AG08396 (cell line): ENCODE measurements around the gene EZH2.

ENCODE experiments used
- DNase-seq: peaks from one replicate; pipeline ENCODE4 v3.0.0; 2012; ENCODE audit warnings: low spot score, mixed read lengths

EZH2 gene

DNA sequence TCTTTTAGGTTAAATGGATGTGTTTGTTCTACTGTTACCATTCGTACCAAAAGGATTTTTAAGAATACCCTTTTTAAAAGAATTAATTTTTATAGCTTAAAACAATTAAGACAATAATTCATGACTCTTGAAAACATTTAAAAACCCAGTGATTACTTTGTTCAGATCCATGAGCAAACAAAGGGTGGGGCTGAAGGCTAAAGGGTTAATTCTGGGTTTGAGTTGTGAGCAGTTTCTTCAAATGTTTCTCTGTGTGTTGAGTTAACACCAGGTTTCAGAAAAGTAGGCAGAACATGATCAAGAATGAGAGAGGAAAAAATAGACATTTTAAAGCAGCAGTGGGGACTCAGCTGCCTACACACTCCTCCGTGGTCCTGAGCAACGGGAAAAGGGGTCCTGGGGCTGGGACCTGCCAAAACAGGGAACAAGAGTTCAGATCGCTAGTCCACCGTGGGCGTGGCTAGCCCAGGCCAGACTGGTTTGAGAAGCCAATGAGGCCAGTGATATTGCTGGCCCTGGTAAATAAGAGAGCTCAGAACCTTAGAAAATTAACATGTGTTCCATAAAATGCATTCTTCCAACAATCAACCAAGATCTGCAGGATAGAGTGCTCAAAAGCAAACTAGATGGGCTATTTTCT is 14.9 kb upstream of the EZH2 start:
- no peak for DNase-seq

DNA sequence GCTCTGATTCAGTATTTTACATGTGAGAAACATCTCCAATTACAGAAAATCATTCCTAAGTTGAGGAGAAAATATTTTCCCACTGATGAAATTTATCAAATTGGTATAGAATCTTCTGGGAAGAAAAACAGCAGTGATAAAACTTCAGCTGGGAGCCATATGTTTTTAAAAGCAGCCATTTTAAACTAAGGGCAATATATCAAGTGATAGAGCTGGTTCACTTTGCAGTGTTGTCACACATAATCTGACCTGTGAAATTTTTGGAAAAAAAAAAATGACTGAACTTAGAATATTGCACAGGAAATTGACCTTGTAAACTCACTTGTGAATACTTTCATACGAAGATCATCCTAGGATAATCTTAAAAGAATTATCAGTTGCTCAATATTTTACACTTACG is 10.5 kb upstream of the EZH2 start:
- DNase-seq = no peak

DNA sequence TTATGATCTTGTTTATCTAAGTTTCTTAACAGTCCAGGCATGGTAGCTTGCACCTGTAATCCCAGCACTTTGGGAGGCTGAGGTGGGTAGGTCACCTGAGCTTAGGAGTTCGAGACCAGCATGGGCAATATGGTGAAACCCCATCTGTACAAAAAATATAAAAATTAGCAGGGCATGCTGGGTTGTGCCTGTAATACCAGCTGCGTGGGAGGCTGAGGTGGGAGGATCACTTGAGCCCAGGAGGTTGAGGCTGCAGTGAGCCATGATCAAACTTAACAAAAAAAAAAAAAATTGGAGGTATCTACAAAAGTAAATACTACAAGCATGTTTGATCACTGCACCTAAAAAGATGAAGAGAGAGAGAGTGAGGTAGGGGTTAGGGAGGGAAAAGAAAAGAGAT is 9.0 kb upstream of the EZH2 start:
- DNase-seq = no peak

DNA sequence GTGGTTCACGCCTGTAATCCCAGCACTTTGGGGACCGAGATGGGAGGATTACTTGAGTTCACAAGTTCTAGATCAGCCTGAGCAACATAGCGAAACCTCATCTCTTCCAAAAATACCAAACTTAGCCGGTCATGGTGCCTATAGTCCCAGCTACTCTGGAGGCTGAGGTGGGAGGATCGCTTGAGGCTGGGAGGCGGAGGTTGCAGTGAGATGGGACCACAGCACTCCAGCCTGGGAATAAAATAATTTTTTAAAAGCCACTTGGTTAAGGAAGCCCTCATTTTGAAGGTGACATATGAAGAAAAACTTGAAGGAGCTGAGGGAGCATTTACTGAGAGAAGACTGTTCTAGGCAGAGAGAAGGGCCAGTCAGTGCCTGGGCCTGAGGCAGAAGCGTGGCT is 4.2 kb upstream of the EZH2 start:
- DNase-seq = no peak

DNA sequence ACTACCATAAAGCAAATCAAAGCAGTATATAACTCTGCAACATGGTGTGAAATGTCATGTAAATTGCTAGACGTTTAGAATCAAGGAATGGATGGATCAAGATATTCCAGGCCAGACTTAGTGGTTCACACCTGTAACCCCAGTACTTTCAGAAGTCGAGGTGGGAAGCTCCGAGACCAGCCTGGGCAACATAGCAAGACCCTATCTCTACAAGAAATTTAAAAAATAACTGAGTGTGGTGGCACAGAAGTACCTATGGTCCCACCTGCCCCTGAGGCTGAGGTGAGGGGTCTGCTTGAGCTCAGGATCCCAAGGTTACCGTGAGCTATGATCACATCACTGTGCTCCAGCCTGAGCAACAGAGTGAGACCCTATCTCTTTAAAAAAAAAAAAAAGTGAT is 2.8 kb upstream of the EZH2 start:
- DNase-seq = no peak

DNA sequence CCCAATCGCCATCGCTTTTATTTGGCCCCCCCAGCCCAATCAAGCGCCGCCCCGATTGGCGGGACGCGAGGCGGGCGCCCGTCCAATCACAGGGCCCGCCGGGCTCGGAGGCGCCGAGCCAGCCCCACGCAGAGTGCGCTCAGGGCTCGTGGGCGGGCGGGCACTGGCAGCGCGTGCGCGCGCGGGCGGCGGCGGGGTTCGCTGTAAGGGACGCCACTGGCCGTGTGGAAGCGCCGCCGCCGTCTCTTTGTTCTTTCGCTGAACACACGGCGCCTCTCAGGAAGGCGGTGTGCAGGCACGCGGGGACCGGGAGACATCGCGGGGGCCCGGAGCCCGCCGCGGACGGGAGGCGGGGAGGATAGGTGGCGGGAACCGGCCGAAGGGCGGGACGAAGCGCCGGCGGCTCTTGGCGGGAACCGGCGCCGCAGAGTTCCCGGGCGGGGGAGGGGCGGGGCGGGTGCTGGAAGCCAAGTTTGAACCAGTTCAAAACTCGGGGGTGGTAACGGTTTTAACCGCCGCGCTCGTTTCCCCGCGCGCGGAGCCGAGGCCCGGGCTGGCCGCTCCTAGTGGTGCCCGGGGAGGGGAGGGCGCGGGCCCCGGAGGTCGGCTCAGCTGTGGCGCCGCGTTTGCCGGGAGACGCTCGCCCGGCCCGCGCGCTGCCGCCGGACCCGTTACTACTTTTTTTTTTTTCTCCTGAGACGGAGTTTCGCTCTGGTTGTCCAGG is 370 bp upstream of the EZH2 start:
- peak; percentile 100 for DNase-seq

DNA sequence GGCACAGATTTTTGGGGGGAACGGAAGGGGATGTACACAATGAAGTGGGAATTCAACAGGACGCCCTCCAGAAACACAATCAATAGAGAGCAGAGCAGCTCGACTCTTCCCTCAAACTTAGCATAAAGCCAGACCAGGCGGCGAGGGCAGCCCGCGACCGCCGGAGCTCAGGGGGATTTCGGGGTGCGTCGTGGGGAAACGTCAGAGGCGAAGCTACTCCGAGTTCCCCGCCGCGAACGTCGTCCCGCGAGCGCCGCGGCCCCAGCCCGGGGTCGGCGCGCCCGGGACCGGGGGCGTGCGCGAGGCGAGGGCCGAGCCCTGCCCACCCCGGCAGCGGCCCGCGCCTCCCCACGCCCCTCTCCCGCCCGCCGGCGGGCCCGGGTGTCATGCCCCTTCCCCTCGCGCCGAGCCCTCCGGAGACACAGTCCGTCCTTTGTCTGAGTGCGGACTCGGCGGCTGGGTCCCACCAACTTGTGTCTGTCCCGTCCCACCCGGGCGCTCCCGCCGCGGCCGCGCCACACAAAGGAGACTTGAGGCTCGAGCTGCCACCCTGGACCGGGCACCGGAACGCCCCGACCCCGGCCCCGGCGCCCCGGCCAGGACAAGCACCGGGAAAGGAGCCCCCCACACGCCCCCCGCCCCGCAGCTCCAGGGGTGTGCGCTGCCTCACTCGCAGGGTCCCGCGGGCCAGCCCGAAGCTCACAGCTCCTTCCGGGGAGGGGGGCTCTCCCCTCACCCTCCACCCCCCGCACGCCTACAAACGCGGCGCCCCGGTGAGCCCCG is 634 bp downstream of the EZH2 start:
- peak; percentile 39 for DNase-seq

DNA sequence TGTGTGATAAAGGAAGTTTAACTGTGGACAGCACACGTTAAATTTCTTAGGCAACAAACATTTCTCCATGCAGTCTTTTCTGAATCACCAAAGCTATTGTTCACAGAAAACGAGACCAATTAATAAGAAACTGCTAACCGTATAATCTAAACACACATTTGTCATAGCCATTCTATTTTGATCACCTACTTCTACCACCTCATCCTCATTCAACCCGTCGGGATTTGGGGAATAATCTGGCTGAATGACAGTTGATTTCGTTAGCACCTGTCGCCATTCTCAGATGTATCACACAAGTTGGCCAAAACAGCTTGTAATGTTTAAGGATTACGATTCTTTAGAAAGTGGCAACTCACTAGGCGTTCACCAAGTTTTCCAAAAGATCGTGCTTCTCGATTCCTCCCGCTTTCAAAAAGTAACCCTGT is 1.2 kb downstream of the EZH2 start:
- no peak for DNase-seq

DNA sequence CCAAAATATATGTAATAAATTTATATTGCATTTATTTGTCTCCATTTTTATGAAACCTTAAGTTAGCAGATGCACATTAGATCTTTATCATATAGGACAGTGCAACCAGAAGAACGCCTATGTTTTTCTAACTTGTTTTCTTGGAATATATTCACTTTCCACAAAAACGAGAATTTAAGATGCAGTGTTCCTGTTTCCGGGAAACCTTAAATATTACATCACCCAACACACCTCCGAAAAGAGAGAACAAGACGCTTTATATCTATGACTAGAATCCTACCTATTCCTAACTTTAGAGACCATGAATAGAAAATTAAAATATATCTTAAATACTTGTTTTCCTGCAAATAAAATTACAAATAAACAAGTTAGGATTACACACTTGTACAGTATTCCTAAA is 1.9 kb downstream of the EZH2 start:
- no peak for DNase-seq

DNA sequence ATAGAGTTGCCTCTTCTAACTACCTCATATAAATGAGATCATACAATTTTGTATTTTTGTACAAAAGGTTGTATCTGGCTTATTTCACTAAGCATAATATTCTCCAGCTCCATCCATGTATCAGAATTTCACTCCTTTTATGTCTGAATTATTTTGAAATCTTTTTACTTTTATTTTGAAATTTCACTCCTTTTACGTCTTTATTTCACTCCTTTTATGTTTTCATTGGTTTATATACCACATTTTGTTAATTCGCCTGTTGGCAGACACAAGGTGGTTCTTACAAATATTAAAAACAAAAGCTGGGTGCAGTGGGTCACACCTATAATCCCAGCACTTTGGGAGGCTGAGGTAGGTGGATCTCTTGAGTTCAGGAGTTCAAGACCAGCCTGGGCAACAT is 5.8 kb downstream of the EZH2 start:
- DNase-seq = no peak

DNA sequence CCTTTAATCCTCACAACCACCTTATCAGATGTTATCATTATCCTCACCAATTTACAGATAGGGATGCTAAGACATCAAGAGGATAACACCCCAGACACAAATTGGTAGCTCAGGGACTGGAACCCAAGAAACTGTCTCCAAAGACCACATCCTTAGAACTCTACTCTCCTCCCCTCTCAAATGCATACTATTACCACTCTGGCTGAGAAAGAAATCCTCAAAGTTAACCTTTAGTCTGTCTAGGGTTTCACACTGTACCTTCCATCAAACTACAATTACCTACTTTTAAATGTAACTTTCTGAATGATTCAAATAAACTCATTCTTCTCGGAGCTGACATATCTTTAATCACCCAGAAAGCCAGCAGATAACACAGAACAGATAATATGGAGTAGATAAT is 6.6 kb downstream of the EZH2 start:
- no peak for DNase-seq

DNA sequence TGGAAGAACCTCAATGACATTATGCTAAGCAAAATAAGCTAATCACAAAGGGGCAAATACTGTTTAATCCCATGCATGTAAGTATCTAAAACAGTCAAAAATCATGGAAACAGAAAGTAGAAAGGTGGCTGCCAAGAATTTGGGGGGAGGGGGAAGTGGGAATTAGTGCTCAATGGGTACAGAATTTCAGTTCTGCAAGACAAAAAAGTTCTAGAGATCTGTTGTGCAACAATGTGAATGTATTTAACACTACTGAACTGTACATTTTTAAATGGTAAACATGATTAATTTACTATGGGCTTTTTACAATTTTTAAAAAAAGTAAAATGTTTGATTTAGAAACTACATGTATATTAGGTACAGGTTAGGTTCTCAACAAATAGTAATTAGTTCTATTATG is 11.9 kb downstream of the EZH2 start:
- DNase-seq = no peak

DNA sequence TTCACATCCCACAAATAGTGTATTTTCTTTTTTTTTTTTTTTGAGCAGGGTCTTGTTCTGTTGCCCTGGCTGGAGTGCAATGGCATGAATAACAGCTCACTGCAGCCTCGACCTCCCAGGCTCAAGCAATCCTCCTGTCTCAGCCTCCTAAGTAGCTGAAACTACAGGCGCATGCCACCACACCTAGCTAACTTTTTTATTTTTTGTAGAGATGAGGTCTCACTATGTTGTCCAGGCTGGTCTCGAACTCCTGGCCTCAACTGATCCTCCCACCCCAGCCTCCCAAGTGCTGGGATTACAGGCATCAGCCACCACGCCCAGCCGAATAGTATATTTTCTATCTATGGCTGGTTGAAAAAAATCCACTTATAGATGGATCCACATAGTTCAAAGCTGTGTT is 12.5 kb downstream of the EZH2 start:
- DNase-seq = no peak

DNA sequence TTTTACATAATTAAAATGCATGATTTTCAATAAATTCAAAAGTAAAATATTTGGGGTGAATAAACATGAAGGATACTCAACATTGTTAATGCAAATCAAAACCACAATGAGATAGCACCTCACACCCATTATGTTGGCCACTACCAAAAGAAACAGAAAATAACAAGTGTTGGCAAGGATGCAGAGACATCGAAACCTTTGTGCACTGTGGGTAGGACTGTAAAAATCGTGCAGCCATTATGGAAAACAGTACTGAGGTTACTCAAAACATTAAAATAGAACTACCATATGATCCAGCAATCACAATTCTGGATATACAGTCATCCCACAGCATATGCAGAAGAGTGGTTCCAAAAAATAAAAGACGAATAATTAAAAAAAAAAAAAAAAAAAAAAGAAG is 13.1 kb downstream of the EZH2 start:
- no peak for DNase-seq

DNA sequence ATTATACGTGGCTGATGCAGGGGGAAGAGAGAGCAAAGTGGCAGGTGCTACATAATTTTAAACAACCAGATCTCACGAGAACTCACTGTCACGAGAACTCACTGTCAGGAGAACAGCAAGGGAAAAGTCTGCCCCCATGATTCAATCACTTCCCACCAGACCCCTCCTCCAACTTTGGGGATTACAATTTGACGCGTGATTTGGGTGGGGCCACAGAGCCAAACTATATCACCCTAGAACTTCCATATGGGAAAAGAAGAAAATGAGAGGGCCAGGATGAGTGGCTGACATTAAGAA is 15.8 kb downstream of the EZH2 start:
- DNase-seq = no peak

DNA sequence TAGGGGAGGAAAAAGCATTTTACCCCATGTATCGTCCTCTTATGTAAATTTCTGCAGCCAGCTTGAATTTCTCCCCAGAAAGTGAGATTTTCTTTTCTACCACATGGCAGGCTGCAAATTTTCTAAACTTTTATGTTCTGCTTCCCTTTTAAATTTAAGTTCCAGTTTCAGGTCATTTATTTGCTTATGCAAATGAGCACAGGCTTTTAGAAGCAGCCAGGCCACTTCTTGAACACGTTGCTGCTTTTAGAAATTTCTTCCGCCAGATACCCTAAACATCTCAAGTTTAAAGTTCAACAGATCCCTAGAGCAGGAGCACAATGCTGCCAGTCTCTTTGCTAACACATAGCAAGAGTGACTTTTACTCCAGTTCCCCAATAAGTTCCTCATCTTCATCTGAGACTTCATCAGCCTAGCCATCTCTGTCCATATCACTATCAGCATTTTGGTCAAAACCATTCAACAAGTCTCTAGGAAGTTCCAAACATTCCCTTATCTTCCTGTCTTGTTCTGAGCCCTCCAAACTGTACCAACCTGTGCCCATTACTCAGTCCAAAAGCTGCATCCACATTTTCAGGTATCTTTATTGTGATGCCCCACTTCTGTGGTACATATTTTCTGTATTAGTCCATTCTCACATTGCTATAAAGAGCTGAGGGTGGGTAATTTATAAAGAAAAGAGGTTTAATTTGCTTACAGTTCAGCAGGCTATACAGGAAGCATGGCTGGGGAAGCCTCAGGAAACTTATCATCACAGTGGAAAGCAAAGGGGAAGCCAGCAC is 16.3 kb downstream of the EZH2 start:
- no peak for DNase-seq

DNA sequence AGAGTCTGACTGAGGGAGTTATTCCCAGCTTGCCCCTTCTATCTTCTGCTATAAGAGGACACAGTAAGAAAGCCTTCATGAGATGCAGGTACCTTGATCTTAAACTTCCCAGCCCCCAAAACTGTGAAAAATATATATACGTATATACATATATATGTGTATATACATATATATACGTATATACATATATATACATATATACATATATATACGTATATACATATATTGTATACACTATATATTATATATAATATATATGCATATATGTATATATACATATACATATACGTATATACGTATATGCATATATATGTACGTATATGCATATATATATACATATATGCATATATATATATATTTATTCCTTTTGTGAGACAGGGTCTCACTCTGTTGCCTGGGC is 17.7 kb downstream of the EZH2 start:
- DNase-seq = no peak

DNA sequence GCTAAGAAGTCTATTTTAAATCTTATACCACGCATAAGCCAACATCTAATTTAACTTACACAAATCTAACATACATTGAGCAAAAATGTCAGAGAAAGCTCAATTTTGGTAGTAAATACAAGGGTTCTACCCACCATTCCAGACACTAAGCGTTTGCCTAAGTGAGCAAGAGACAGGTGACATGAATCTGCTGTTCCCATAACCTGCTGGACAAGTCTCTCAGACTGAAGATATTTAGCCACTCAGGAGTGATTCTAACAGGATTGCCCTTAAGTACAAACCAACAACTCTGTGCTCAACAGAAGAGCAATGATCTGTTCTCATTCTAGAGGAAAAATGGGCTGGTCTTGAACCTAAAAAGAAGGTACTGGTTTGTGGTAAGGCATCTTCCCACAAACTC is 18.8 kb downstream of the EZH2 start:
- DNase-seq = no peak

DNA sequence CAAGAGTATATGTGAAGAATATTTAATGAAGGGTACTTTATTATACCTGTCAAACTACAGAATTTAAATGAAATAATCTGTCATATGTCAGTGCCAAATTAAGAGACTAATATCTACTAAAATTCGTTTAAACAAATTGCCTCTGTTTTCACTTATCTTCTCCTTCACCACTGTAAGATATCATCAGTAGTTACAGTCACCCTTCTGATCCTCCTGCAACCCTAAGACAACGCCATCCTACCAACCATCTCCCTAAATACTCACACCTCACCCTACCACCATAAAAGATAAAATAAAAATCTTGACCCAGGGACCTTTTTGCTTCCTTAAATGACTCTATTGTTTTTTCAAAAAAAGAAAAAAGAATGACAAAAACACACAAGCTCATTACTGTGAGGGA is 20.8 kb downstream of the EZH2 start:
- no peak for DNase-seq

DNA sequence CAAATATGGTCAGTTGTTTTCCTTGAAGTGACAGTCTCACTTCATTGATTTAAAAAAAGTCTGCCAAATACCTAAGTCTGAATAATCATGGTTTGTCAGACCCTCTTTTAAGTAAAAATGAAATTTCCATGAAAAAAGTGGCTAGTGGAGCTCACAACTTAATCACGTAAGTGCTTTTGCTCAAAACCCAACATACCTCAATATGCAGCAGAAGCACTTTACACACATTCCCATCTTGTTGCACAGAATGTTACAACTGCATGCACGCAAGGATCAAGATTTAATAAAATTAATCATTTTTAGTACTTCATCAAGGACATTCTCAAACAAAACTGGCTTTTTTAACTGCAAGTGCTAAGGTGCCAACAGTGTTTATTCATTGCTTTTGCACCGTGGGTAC is 21.6 kb downstream of the EZH2 start:
- DNase-seq = no peak

DNA sequence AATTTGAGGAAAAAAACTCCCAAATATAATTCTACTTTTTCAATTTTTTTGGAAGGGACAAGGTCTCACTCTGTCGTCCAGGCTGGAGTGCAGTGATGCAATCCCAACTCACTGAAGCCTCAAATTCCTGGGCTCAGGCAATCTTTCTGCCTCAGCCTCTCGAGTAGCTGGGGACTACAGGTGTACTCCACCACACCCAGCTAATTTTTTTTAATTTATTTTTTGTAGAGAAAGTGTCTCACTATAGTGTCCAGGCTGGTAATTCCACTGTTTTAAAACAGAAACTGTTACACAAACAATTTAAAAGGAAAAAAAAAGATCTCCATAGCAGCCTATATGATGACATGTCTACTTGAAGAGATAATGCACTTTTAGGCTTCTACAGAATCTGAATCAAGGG is 25.6 kb downstream of the EZH2 start:
- DNase-seq = no peak

DNA sequence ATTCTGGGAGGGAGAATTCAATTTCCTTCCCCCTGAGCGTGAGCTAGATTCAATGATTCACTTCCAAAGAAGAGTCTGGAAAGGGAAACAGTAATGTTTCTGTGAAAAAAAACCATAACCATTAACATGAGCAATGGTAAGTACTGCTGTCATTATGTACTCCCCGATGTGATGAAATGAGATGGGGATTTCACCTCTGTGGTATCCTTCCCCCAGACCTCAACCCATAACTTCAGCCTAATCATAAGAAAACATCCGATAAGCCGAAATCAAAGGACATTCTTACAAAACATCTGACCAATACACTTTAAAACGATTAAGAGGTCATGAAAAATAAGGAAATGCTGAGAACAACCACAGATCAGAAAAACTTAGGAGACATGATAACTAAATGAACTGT is 27.2 kb downstream of the EZH2 start:
- DNase-seq = no peak

DNA sequence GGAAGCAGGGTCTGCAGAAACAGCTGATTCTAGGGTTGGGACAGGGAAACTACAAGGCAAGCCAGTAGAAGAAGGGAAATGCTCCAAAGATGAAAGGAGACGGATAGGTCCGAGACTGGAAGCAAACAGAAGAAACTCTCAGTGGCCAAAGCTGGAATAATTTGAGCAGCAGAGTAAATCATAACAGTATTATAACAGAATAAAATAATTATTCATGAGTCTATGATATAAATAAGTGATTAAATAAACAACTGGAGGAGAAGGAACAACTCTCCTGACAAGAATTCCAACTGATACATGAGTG is 27.6 kb downstream of the EZH2 start:
- DNase-seq = no peak
